ENCODE measurements around the gene TMEM169. TPM values are rescaled to one million over a fixed set of nuclear protein-coding genes. Genes with fewer than 3 reads are reported as not detected.

TMEM169 gene
- total and polyA plus RNA-seq, 4 donors = 0.42 to 1.9 (median 0.80) TPM

GRCh38 chr2:216031960-216032689, 49.6 kb upstream of the TMEM169 start (continued):
- no peak for TF ChIP-seq NR2F2 (IDR thresholded peaks at IDR 0.05)

- Histone ChIP-seq H3K4me1 (ENCODE audit: control insufficient read depth in 4 of 4, insufficient read depth in 4 of 4, low read length in 3 of 4) (no peaks in the 10 kb centered on the region), H3K4me3 (ENCODE audit: low read depth in 1 of 3, low read length in 3 of 3) (no peak overlapping the region), H3K27me3 (ENCODE audit: control insufficient read depth in 4 of 4, insufficient read depth in 4 of 4, low read length in 3 of 4) (no peaks in the 10 kb centered on the region), H3K36me3 (ENCODE audit: control insufficient read depth in 4 of 4, insufficient read depth in 3 of 4, low read depth in 1 of 4, low read length in 3 of 4) (peaks cover 8 to 57% (median 47%) of the 10 kb centered on the region in 4 donors), H3K9ac (ENCODE audit: low read depth in 1 of 2, low read length in 2 of 2) (no peak overlapping the region), H3K27ac (ENCODE audit: low read depth in 1 of 2, low read length in 2 of 2) (no peak overlapping the region), H3K9me3 (ENCODE audit: control insufficient read depth in 4 of 4, low read length in 3 of 4) (no peaks in the 10 kb centered on the region)
- TF ChIP-seq TAF1 (conservative IDR thresholded peaks at IDR 0.05) = no peak
- TF ChIP-seq HNF4A (conservative IDR thresholded peaks at IDR 0.05) = no peak
- no peak for TF ChIP-seq FOXA2 (IDR thresholded peaks at IDR 0.05)
- no peak for TF ChIP-seq EGR1 (IDR thresholded peaks at IDR 0.05; ENCODE audit: low read depth in 2 of 2)
- TF ChIP-seq ATF3 (IDR thresholded peaks at IDR 0.05) = no peak
- TF ChIP-seq SP1 (IDR thresholded peaks at IDR 0.05) = no peak
- no peak for TF ChIP-seq MAX (IDR thresholded peaks at IDR 0.05)
- no peak for TF ChIP-seq YY1 (IDR thresholded peaks at IDR 0.05)
- TF ChIP-seq REST (IDR thresholded peaks at IDR 0.05) = no peak
- no peak for TF ChIP-seq HNF4G (IDR thresholded peaks at IDR 0.05)
- TF ChIP-seq, protein P1, sequence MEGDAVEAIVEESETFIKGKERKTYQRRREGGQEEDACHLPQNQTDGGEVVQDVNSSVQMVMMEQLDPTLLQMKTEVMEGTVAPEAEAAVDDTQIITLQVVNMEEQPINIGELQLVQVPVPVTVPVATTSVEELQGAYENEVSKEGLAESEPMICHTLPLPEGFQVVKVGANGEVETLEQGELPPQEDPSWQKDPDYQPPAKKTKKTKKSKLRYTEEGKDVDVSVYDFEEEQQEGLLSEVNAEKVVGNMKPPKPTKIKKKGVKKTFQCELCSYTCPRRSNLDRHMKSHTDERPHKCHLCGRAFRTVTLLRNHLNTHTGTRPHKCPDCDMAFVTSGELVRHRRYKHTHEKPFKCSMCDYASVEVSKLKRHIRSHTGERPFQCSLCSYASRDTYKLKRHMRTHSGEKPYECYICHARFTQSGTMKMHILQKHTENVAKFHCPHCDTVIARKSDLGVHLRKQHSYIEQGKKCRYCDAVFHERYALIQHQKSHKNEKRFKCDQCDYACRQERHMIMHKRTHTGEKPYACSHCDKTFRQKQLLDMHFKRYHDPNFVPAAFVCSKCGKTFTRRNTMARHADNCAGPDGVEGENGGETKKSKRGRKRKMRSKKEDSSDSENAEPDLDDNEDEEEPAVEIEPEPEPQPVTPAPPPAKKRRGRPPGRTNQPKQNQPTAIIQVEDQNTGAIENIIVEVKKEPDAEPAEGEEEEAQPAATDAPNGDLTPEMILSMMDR (IDR thresholded peaks at IDR 0.05; ENCODE audit: low read depth, low read length, missing input control) = no peak
- TF ChIP-seq ZBTB33 (IDR thresholded peaks at IDR 0.05) = no peak
- no peak for TF ChIP-seq GABPA (IDR thresholded peaks at IDR 0.05 in 1 of 2, conservative IDR thresholded peaks at IDR 0.05 in 1 of 2)
- TF ChIP-seq JUND (IDR thresholded peaks at IDR 0.05) = no peak
- TF ChIP-seq FOXA1 (IDR thresholded peaks at IDR 0.05) = no peak
- no peak for DNase-seq (ENCODE audit: low spot score)
- WGBS = 96% methylated on average over 3 of the region's 3 CpGs
Measured at GRCh38 chr2:216033403-216033802, 48.3 kb upstream of the TMEM169 start.
